ENCODE data around the gene ATMIN.

Gene ATMIN, protein sequence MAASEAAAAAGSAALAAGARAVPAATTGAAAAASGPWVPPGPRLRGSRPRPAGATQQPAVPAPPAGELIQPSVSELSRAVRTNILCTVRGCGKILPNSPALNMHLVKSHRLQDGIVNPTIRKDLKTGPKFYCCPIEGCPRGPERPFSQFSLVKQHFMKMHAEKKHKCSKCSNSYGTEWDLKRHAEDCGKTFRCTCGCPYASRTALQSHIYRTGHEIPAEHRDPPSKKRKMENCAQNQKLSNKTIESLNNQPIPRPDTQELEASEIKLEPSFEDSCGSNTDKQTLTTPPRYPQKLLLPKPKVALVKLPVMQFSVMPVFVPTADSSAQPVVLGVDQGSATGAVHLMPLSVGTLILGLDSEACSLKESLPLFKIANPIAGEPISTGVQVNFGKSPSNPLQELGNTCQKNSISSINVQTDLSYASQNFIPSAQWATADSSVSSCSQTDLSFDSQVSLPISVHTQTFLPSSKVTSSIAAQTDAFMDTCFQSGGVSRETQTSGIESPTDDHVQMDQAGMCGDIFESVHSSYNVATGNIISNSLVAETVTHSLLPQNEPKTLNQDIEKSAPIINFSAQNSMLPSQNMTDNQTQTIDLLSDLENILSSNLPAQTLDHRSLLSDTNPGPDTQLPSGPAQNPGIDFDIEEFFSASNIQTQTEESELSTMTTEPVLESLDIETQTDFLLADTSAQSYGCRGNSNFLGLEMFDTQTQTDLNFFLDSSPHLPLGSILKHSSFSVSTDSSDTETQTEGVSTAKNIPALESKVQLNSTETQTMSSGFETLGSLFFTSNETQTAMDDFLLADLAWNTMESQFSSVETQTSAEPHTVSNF

DNA sequence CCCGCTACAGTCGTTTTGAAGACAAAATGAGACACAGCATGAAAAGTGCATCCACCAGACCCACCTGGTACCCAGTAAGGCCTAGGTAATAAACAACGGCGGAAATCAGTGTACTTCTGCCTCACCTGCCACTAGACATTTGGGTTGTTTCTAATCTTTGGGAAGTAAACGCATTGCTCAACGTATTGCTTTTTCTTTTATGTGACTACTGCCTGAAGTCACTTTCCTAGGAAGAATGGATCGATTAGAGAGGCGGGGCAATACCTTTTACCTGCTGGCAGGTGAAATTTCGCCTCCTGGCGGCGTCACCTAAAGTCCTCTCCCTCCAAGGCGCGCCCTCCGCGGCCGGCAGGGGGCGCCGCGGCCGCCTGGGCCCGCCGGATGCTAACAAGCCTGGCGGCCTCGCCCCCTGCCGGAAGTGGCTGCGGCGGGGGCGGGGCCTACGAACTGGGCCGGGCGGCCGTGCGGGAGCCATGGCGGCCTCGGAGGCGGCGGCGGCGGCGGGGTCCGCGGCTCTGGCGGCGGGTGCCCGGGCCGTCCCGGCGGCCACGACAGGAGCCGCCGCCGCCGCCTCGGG is at the start of gene ATMIN:
Gene ATMIN, plus strand, starts transcription at position 445 of the 577 bp plus-strand sequence. Its CDS starts 29 bp downstream, at position 474.
- DNase-seq, result peak; percentile 85 to 92

DNA sequence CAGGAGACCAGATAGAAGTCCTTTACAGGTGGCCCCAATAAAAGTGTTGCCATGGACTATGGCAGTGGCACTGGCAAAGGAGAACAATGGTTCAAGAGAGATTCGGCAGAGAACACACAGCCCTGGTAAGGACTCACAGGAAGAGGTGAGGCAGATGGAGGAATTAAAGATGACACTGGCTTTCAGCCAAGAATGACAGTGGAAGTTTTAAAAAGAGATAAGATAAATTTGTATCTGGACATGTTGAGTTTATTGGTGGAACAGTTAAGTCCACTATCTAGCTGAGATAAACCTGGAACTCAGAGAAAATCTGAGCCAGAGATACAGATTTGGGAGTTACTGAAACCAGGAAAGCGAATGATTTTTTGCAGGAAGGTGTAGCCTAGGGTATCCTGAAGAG is 49.1 kb upstream of the ATMIN start:
- DNase-seq, result no peak

DNA sequence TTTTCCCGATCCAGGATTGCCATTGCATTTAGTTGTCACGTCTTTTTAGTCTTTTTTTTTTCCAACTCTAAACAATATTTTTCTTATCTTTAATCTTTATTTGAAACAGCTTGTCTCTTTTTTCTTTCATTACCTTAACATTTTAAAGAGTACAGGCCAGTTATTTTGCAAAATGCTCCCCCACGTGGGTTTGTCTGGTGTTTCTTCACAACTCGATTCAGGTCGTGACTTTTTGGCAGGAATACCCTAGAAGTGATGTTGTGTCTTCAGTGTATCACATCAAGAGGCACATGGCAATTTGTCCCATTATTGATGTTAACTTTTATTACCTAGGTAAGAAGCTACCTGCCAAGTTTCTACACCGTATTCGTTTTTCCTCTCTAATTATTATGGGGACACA is 46.9 kb upstream of the ATMIN start:
- no peak for DNase-seq

DNA sequence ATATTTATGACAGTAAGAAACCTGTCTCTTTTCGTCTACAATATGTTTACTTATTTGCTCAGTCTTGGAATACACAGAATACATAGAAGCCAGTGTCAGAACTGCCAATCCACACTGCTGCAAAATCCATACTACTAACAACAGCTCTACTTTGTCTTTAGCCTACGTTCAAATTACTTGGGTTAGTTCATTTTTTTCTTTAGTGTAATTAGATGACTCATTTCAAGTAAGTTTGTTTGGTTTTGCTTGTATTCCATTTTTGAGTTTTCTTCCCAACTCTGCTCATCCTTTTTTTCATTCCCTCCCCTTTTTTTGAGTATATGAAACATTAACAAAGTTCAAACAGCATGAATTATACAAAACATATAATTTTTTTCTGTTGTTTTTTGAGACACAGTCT is 45.8 kb upstream of the ATMIN start:
- DNase-seq, result no peak

DNA sequence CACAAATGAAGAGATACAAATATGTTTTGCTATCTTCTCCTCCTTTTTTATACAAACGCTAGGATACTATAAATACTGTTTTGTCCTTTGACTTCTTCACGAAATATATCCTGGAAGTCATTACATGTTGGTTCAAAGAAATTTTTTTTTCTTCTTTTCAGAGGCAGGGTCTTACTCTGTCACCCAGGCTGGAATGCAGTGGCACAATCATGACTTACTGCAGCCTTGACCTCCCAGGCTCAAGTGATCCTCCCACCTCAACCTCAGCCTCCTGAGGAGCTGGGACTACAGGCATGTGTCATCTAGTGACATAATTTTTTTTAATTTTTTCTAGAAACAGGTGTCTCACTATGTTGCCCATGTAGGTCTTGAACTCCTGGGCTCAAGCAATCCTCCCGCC is 45.1 kb upstream of the ATMIN start:
- no peak for DNase-seq

DNA sequence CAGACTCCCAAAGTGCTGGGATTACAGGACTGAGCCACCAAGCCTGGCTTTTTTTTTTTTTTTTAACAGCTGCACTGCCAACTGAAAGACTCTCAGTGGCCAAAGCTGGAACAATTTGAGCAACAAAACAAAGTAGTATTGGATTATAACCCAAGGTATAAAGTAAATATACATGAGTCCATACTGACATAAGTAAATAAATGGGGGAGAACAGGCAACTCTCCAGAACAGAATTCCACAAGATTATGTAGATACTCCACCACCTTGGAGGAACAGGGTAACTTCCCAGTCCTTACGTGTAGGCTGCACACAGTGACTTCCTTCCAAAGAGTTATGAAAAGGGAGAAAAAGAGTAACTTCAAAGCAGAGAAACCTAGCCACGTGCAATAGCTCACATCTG is 44.7 kb upstream of the ATMIN start:
- DNase-seq, result no peak

DNA sequence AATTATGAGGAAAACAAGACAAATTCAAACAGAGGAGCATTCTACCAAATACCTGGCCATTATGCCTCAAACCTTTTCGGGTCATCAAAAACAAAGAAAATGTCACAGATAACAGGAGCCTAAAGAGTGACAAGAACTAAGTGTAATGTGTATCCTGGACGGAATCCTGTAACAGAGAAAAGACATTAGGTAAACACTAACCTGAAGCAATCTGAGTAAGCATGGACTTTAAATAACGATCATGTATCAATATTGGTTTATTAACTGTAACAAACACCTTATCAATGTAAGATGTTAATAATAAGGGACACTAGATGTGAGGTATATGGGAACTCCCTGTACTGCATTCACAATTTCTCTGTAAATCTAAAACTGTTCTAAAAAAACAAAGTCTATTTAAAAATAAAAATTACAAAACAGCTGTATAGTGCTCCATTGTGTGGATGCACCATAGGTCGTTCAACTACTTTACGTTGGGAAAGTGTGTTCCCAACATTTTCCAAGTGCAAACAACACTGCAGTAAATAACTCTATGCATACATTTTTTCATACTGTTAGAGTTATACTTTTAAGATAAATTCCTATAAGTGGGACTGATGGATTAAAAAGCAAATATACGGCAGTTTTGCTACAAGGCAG is 43.7 kb upstream of the ATMIN start:
- no peak for DNase-seq

DNA sequence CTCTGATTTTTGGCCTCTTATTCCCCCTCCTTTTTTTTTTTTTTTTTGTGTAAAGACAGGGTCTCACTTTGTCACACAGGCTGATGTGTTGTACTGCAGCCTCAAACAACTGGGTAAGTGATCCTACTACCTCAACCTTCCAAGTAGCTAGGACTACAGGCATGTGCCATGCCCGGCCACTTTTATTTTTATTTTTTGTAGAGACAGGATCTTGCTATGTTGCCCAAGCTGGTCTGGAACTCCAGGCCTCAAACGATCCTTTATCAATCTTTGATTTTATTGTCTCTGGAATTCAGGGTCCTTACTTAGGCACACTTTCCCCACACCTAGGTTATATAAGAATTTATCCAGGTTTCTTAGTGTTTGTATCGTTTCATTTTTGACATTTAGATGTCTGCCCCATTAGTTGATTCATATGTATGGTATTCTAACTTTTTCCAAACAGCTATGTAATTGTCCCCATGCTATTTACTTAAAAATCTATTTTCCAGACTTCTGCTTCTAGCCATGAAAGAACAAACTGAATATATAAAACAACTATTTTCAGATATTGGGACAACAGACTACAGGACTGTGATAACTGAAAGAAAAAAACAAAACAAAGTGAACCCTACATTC is 42.9 kb upstream of the ATMIN start:
- no peak for DNase-seq

DNA sequence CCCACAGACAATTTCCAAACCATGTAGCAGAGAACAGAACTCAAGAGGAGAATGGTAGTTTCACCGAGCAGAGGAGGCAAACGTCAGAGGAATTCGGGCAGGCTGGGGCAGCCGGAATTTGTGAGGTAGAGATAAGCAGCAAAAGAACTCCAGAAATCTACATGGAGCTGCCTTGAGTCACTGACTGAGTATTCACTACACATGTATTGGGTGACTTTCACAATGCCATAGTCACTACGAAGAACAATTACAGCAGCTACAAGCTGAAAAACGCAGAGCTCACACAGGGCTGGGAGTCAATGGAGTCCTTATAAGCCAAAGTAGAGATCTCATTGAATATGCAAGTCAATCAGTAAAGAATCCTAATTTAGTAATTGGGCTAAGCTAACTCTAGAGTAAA is 42.3 kb upstream of the ATMIN start:
- no peak for DNase-seq

DNA sequence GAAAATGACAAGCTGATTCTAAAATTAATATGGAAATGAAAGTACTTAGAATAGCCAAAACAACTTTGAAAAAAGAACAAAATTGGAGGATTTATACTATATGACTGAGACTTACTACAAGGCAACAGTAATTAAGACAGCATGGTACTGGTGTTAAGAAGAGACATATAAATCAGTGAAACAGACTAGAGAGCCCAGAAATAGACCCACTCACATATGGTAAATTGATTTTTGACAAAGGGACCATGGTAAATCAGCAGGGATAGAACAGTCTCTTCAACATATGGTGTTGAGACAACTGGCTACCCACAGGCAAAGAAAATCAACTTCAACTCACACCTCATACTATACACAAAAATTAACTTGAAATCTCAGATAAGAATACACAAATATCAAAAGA is 41.8 kb upstream of the ATMIN start:
- no peak for DNase-seq

DNA sequence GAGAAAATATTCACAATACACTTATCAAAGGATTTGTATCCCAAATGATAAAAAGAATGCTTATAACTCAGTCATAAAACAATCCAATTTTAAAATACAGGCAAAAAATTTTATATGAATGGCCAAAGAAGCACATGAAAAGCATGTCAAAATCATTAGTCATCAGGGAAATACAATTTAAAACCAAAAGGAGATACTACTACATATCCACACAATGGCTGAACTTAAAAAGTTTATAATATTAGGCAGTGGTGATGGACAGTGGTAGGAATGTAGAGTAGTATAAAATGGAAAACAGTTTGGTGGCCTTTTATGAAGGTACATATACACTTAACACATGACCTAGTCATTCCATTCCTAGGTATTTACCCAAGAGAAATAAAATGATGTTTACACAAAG is 41.2 kb upstream of the ATMIN start:
- no peak for DNase-seq

DNA sequence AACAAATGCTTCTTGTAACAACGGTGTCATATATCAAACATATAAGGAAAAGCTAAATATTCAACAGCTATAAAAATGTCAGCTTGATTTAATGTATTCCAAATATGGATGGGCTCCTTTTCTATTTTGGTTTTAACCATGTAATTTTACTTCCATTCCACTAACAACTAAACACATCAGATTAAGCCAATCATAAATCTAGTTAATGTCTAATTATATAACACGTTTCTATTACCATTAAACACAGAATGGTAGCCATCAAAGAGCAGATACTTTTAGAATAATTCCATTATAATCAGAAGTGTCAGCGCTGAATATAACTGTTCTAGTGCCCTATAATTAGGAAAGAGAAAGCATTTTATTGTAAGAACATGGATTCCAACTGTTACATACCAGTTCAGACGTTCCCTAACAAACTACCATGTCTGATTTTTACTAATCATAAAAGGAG is 38.9 kb upstream of the ATMIN start:
- DNase-seq, result no peak

DNA sequence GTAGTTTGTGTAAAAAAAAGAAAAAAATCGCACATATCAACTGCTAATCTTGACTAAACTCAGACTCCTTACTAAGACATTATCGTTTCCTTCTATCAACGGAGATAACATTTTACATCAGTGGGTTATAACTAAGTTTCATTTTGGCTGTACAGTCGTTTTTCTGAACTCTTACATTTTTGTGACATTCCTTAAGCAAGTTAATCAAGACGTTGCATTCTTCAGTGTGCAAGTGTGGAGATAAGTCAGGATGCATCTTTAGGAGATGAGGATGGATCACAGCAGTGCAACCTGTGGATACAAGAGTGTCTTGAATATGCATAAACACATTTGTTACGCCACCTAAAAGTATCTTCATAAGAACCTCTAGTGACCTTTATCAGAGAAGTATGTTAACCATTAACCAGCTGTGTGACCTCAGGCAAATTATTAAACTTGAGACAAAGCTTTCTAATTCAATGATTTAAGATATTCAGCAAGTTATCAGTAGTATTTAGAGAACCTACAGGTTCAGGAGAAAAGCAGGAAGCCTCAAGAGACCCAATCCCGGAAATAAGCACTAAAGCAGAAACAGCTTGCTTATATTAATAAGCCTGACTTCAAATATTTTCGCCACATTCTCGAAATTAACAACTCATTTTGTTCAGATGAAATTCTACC is 38.4 kb upstream of the ATMIN start:
- DNase-seq, result no peak

DNA sequence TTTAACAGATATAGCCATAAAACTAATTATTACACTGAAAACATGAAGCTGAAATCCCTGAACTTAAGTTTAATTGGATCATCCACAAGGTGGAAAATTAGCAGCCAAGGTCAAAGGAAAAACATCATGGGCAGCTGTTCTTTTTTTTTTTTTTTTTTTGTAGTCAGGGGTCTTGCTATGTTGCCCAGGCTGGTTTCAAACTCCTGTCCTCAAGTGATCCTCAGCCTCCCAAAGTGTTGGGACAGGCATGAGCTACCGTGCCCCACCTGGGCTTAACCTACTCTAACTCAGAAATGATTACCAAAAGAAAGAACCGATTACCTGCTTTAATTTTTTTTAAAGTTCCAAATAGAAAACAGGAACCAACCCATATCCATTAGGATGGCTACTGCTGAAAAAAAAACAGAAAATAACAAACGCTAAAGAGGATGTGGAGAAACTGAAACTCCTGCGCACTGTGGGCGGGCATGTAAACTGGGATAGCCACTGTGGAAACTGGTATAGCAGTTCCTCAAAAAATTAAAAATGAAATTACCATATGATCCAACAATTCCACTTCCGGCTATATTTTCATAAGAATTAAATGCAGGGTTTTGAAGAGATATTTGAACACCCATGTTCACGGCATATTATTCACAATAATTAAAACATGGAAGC is 37.5 kb upstream of the ATMIN start:
- no peak for DNase-seq

DNA sequence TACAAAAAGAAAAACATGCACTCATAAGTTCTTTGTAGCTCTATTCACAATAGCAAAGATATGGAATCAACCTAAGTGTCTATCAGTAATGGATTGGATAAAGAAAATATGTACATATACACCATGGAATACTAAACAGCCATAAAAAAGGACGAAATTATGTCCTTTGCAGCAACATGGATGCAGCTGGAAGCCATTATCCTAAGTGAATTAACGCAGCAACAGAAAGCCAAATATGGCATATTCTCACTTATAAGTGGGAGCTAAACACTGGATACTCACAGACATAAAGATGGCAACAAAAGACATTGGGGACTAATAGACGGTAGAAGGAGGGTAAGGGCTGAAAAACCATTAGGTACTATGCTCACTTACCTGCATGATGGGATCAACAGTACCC is 34.8 kb upstream of the ATMIN start:
- DNase-seq, result no peak

DNA sequence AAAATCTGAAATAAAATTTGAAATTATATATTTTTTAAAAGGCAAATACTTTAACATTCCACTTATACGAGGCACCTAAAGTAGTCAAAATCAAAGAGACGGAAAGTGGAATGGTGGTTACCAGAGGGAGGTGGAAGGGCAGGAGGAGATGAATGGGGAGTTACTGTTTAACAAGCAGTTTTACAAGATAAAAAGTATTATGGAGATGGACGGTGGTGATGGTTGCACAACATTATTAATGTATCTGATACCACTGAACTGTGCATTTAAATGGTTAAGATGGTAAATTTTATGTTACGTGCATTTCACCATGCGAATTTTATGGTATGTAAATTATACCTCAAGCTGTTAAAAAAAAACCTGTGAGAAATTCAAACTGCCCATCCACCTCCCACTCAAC is 34.3 kb upstream of the ATMIN start:
- DNase-seq, result no peak

DNA sequence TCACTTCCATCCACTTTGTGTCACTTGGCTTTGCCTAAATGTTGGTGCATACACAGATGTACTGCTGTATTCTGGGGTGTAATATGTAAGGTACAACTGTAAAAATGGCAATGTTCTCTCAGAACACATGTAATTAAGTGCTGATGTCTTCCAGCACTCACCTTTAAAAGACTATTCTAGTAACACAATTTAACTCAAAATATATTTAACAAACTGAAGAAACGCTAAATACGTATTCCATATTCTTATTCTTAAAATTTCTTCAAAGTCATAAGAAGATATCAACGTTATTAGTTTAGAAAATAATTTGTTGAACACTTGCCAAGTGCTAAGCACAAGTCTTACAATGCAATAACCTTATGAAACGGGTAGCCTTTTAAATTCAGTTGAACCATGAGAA is 32.6 kb upstream of the ATMIN start:
- DNase-seq, result no peak

DNA sequence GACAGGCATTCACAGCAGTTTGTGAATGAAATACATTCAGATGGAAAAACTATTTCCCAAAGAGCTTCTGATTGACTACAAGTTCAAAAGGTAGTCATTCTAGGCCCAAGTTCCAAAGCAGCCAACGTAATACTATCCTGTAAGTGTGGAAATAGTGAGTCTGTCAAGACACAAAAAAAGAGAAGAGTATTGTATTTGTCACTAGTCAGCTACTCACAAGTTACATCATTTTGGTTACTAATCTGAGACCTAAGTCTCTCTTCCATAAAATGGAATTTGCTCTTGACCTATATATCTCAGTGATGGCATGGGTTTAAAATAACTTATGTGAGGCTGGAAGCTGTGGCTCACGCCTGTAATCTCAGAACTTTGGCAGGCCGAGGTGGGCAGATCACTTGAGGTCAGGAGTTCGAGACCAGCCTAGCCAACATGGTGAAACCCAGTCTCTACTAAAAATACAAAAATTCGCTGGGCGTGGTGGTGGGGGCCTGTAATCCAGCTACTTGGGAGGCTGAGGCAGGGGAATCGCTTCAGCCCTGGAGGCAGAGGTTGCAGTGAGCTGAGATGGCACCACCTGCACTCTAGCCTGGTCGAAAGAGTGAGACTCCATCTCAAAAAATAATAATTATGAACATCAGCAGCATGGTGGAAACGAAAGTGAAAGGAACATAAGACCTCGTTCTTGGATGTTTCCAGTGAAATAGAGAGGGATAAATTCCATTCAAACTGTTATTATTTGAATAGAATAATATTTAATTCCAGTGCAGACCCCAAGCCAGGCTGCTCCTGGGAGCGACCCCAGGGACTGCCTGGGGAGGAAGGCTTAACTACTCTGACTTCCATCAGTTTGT is 31.8 kb upstream of the ATMIN start:
- no peak for DNase-seq

DNA sequence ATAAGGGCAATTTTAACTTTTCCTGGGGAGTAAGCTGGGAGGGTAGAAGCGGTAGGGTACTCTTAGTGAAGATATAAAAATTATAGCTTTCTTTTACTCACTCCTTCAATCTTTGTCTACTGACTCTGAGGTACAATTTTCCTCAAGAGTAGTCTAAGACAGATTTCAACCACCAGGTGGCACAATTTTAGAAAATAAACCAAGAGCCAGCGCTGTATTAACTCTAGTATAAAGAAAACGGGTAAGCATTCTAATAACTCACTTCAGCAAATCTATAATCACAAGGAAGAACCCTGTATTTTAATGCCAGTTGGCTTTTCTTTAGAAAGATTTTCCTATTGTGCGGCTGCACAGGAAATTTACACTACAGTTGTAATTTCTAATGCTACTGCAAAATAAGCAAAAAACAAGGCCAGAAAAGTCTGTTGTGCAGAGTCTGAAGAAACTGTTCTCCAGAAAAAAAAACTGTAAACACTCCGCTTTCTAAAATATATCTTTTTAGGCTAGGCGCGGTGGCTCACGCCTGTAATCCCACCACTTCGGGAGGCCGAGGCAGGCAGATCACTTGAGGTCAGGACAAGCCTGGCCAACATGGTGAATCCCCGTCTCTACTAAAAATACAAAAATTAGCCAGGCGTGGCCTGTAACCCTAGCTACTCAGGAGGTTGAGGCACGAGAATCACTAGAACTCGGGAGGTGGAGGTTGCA is 30.8 kb upstream of the ATMIN start:
- DNase-seq, result peak in 1 of 2 experiments; percentile 15

DNA sequence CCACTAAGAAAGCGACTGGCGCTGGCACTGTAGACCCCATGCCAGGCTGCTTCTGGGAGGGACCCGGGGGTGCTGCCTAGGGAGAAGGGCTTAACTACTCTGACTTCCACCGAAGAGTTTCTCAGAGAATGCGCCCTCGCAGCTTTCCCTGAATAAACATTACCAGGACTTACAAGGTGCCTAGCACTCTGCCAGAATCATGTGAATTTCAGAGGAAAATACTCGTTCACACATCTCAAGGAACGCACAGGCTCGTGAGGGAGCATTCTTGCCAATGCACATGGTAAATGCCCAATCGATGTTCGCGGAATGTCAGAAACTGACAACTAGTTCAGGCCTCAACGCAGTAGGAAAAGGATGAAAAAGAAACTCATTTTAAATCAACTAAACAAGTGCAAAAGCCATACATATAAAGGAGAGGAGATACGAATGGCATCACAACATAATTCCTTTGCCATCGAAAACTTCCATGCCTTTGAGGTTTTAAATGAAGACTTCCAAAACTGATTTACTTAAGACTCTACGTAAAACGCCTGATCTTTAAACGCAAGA is 30.0 kb upstream of the ATMIN start:
- no peak for DNase-seq
